Measurements from ENCODE around the gene SIL1. TPM values are rescaled to one million over a fixed set of nuclear protein-coding genes. Genes with fewer than 3 reads are reported as not detected.
"Not testable (repeated sequence)": the region's sequence is repeated elsewhere in the genome, so short reads cannot be mapped to it uniquely, and the experiment has no call there.

SIL1 gene
- polyA plus RNA-seq, 3 donors = 25.4 to 35.1 (median 27.9) TPM

DNA sequence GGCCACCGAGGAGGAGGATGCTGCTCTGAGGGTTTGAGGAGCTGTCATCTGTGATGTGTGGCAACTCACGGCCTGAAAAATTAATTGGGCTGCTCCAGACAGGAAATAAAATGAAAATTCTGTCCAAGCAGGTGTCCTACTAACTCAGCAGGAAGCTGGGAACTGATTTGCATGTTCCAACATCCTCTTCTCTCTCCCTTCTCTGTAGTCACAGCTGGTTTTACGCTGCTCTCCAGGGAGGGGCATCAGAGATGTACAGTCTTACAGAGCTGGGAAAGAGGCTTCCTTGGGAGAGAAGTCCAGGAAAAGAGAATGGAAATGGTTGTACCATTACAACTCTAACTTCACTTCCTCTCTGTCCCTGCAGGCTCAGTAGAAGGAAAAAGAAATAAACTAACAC, 24.2 kb upstream of the SIL1 start:
- Mint-ChIP-seq H3K36me3 (no peaks in the 10 kb centered on the region), H3K27me3 (ENCODE audit: low read depth in 3 of 3) (peaks cover 0 to 2% (median 0%) of the 10 kb centered on the region in 3 donors), H3K4me1 (no peaks in the 10 kb centered on the region), H3K27ac (no peak overlapping the region), H3K9me3 (peaks cover 0 to 6% (median 2%) of the 10 kb centered on the region in 7 donors), H3K4me3 (no peak overlapping the region)
- Histone ChIP-seq H3K4me3 (replicated peaks in 1 of 3; ENCODE audit: low read depth in 2 of 3, low read length in 3 of 3) (no peak overlapping the region), H3K4me1 (ENCODE audit: control insufficient read depth in 1 of 2, insufficient read depth in 2 of 2, low read length in 2 of 2) (no peaks in the 10 kb centered on the region), H3K79me2 (ENCODE audit: insufficient read depth, low read length) (no peaks in the 10 kb centered on the region), H4K20me1 (ENCODE audit: insufficient read depth, low read length) (no peaks in the 10 kb centered on the region), H3K36me3 (replicated peaks in 1 of 2; ENCODE audit: control insufficient read depth in 1 of 2, insufficient read depth in 2 of 2, low read length in 2 of 2) (no peaks in the 10 kb centered on the region), H3K27me3 (ENCODE audit: control insufficient read depth in 2 of 2, insufficient read depth in 2 of 2, low read length in 2 of 2) (no peaks in the 10 kb centered on the region), H2AFZ (ENCODE audit: insufficient read depth, low read depth, low read length, poor library complexity, severe bottlenecking) (no peak overlapping the region), H3K27ac (ENCODE audit: low read depth in 1 of 2, low read length in 2 of 2) (no peak overlapping the region), H3K9ac (ENCODE audit: insufficient read depth, low read length, poor library complexity, severe bottlenecking) (no peak overlapping the region), H3K4me2 (replicated peaks; ENCODE audit: extremely low read depth, low read length, poor library complexity, severe bottlenecking) (no peak overlapping the region), H3K9me3 (replicated peaks in 1 of 2; ENCODE audit: control insufficient read depth in 1 of 2, insufficient read depth in 1 of 2, low read length in 2 of 2) (peaks cover 0 to 4% of the 10 kb centered on the region in 2 donors)
- intact Hi-C loops (cut with micrococcal nuclease) = no loop called here
- WGBS (ENCODE audit: insufficient coverage) = 17% methylated on average over 2 of the region's 3 CpGs
- DNase-seq = no peak
- no peak for TF ChIP-seq CTCF (IDR thresholded peaks at IDR 0.05)

- H3K4me1 Mint-ChIP-seq; H3K4me3 Mint-ChIP-seq; H3K9me3 ChIP-seq (replicated peaks in 1 of 2; ENCODE audit: control insufficient read depth in 1 of 2, insufficient read depth in 1 of 2, low read length in 2 of 2); H3K4me1 ChIP-seq (ENCODE audit: control insufficient read depth in 1 of 2, insufficient read depth in 2 of 2, low read length in 2 of 2); H2AFZ ChIP-seq (ENCODE audit: insufficient read depth, low read depth, low read length, poor library complexity, severe bottlenecking); DNase-seq; H3K27ac Mint-ChIP-seq; H3K27ac ChIP-seq (ENCODE audit: low read depth in 1 of 2, low read length in 2 of 2); H3K9ac ChIP-seq (ENCODE audit: insufficient read depth, low read length, poor library complexity, severe bottlenecking); H3K4me3 ChIP-seq (replicated peaks in 1 of 3; ENCODE audit: low read depth in 2 of 3, low read length in 3 of 3); H3K27me3 Mint-ChIP-seq (ENCODE audit: low read depth in 3 of 3); H4K20me1 ChIP-seq (ENCODE audit: insufficient read depth, low read length); H3K79me2 ChIP-seq (ENCODE audit: insufficient read depth, low read length); H3K4me2 ChIP-seq (replicated peaks; ENCODE audit: extremely low read depth, low read length, poor library complexity, severe bottlenecking); H3K36me3 ChIP-seq (replicated peaks in 1 of 2; ENCODE audit: control insufficient read depth in 1 of 2, insufficient read depth in 2 of 2, low read length in 2 of 2); H3K27me3 ChIP-seq (ENCODE audit: control insufficient read depth in 2 of 2, insufficient read depth in 2 of 2, low read length in 2 of 2); intact Hi-C loops (cut with micrococcal nuclease); H3K36me3 Mint-ChIP-seq; H3K9me3 Mint-ChIP-seq: not testable (repeated sequence)
- no CpG with 5 or more reads among the region's 7 CpGs for WGBS (ENCODE audit: insufficient coverage)
Observed at GRCh38 chr5:139218038-139218437, 19.9 kb upstream of the SIL1 start.

Measured in CD14-positive monocyte (primary cell).